GM18502 (cell line): ENCODE measurements around the gene SYTL4.
"Not testable (repeated sequence)": the region's sequence is repeated elsewhere in the genome, so short reads cannot be mapped to it uniquely, and the experiment has no call there.

ENCODE experiments used
- ATAC-seq: cut with Tn5 transposase; IDR thresholded peaks from one replicate; pipeline ENCODE4 v1.9.1; 2021; ENCODE audit warnings: mild to moderate bottlenecking; ENCODE audit not compliant: unreplicated experiment, poor library complexity

Gene SYTL4

DNA sequence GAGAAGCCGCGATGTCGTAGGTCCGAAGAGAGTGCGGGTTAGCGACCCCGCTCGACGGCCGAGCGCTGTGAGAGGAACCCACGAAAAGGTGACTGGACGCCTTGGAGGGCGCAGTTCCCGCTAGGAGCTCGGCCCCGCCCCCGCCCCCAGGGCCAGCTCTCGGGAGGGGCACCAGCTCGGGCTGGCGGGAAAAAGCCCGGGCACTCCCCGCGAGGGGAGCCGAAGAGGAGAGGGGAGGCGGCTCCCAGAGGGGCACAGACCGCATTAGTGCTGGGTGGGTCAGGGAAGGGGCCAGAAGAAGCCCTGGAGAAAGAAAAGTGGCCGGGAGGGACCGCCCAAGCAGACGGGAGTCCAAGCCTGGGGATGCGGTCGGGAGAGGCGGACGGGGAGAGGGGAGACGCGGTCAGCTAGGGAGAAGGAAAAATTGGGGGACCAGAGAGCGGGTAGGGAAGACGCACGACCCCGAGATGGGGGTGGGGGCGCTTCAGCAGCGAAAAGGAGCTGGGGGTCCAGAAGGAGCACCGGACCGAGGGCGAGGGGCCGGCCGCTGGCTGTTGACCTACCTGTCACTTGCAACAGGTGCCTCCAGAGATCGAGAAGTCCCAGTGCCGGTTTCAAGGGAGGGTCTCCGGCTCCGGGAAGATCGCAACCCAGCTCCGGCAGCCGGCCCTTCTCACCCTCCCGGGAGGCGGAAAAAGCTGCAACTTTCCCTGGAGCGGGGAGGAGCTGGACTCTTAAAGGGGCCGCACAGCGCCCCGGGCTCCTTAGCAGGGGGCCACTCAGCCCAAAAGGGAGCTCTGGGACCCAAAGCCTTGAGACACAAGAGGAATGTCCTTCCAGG, at the start of gene SYTL4:
TSS of gene SYTL4 (minus strand) at position 681 of the 841 bp plus-strand sequence. CDS start 30,084 bp downstream, outside the sequence.
- ATAC-seq, result no peak

DNA sequence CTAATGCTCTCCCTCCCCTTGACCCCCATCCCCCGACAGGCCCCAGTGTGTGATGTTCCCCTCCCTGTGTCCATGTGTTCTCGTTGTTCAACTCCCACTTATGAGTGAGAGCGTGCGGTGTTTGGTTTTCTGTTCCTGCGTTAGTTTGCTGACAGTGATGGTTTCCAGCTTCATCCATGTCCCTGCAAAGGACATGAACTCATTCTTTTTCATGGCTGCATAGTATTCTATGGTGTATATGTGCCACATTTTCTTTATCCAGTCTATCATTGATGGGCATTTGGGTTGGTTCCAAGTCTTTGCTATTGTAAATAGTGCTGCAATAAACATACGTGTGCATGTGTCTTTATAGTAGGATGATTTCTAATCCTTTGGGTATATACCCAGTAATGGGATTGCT, 37.5 kb upstream of the SYTL4 start:
- ATAC-seq, result not testable (repeated sequence)

DNA sequence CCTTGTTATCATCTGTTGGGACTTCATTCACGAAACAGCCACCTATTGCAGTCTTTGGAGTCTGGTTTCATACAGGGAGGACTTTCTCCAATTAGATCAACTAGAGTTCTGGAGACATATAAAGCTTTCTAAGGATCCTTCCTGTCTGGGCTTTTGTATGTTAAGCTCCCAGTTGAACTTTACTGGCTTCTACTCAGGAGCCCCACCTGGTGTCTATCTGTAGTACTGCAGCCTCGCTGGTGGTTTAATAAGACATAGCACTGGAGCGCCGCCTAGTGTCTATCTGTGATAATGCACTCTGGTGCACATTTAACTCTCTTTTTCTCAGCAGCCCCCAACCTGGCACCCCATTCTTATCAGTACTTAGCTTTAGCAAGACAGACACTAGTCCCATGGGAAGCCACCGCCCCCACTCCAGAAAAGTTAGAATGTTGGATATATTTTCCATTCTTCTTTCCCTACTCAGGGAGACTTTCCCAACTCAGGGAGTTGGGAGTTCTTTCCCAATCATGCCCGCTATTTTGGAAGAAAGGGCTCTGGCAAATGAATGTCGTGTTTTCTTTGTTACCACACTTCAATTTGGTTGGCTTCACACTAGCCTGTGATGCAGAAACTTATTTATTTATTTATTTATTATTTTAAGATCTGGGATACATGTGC, 36.9 kb upstream of the SYTL4 start:
- ATAC-seq, result peak; percentile 80

DNA sequence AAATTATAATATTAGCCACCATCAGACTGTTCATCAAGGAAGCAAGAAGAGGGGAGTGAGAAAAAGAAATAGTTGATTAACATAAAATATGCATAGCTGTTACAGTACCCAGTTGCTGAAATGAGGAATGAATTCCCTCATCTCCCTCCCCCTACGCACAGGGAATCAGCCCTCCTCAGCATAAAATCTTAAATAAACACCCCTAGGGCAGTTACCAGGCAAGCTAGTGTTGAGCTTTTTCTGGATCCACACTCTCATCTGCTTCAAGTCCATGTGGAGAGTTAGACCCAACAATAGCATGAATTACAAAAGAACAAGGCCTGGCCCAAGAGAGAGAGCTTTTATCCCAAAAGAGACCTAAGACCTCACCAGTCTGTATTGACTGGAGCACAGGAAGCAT, 19.0 kb upstream of the SYTL4 start:
- no peak for ATAC-seq

DNA sequence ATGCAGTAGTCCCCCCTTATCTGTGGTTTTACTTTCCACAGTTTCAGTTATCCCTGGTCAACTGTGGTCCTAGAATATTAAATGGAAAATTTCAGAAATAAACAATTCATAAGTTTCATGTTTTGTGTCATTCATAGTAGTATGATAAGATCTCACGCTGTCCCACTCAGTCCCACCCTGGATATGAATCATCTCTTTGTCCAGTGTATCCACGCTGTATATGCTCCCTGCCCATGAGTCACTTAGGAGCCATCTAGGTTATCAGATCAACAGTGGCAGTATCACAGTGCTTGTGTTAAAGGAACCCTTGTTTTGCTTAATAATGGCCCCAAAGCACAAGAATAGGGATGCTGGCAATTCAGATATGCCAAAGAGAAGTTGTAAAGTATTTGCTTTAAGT, 16.2 kb upstream of the SYTL4 start:
- no peak for ATAC-seq

DNA sequence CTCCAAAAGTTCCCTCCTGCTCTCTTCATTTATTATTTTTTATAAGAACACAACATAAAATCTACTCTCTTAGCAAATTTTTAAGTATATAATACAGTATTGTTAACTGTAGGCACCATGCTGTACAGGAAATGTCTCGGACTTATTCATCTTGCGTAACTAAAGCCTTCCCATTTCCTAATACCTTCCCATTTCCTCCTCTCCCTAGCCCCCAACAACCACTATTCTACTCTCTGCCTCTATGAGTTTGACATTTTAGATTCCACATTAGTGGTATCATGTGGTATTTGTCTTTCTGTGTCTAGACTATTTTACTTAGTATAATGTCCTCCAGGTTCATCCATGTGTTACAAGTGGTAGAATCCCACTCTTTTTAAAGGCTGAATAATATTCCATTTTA, 15.8 kb upstream of the SYTL4 start:
- no peak for ATAC-seq

DNA sequence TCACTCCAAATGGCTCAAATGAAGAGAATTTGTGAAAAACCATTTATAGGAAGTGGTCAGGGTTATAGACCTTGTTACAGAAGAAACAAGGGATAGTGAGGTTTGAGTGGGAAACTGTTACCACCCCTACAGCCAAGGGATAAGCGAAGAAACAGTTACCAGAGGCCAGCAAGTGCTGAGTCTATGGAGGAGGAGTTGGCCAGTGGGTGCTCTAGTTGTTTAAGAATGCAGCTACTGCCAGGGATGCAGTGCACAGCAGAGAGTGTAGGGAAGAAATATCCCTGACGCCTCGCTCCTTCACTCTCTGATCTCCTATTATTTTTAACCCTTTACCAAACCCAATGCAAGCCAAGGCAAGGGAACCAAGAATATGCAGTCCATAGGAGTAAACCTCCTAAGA, 15.2 kb upstream of the SYTL4 start:
- ATAC-seq, result no peak

DNA sequence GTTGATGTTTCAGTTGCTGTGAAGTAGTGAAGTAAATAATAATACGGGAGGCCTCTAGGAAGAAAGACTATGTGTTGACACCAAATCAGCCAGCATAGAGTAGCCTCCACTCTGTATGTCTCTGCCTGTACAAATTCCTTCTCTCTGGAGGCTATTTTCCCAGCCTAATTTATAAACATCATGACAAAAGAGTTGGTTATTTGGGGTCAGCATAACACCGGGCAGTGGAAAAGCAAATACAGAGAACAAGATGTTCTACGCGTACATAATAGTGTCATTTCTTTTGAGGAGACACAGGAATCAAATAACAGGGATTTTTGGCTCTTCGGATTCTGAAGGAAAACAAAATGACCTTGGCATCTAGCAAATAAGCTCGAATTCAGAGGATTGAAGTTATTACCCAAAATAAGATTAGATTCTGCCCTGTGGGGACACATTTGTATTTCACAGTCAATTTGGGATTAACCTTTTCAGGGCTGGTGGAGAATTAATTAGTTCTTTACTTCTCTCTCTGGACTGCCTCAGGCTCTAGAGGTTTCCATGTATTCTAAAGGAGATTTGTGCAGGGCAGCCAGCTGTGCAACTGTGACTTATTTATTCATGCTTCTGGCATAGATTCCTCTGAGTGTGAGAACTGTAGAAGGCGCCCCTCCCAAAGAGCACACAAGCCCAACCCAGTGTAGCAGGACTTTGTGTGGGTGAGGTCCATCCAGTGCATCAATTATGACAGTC, 14.1 kb upstream of the SYTL4 start:
- ATAC-seq, result no peak

DNA sequence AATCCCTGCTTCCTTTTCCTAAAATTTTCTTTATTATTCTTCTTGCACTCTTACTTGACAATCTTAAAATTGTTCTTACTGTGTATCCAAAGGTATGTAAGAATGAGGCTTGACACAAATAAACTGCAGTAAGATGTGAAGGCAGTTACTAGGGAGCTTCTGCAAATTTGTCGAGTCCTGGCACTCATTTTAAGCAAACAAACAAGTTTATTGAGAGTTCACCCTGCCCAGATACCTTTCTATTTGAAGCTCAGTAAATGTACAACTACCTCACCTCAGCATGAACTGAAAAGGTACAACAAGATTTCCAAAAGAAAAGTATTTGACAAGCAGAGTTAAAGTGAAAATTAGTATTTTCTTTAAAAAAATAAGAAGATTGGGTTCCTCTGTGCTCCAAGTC, 13.3 kb upstream of the SYTL4 start:
- ATAC-seq, result no peak

DNA sequence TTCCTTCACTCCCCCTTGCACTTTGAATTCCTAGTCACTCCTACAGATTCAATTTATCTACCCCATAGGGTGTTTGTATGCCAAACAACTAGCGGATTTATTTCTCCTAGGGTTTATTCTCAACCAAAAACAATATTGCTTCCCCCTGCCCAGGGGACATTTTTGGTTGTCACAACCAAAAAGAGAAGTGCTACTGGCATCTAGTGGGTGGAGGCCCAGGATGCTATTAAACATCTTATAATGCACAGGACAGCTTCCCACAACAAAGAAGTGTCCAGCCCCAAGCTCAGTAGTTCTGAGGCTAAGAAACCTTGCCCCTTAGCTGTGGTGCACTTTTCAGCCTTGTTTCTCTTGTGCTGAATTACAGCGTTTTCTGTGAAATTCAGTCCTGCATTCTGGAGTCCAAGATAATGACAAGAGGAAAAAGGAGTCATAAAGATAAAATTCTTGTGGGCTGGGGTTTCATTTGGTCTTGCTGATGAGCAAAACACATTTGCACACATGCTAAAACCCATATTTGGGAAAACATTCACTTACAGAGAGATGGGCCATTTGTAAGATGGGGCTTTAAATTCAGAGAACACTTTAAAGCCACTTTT, 11.2 kb upstream of the SYTL4 start:
- no peak for ATAC-seq

DNA sequence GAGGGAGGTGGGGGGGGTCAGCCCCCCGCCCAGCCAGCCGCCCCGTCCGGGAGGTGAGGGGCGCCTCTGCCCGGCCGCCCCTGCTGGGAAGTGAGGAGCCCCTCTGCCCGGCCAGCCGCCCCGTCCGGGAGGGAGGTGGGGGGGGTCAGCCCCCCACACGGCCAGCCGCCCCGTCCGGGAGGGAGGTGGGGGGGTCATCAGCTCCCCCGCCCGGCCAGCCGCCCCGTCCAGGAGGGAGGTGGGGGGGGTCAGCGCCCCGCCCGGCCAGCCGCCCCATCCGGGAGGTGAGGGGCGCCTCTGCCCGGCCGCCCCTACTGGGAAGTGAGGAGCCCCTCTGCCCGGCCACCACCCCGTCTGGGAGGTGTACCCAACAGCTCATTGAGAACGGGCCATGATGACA, 7.9 kb downstream of the SYTL4 start:
- ATAC-seq, result not testable (repeated sequence)

DNA sequence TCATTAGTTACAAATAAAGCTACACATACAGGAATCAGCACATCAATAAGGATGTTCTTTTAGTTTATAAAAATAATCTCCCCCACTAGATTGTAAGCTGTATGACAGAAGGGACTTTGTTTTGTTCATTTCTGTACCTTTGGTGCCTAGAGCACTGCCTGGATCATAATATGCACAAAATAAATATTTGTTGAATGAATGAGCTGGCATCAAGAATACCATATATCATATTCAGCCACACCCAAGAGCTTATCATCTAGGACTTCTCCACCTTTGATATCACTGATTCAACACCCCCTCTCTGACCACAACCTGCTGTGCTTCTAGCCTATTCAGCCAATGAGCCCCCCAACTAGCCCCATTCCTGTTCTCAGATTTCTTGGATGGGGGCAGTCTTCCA, 10.6 kb downstream of the SYTL4 start:
- ATAC-seq, result no peak

DNA sequence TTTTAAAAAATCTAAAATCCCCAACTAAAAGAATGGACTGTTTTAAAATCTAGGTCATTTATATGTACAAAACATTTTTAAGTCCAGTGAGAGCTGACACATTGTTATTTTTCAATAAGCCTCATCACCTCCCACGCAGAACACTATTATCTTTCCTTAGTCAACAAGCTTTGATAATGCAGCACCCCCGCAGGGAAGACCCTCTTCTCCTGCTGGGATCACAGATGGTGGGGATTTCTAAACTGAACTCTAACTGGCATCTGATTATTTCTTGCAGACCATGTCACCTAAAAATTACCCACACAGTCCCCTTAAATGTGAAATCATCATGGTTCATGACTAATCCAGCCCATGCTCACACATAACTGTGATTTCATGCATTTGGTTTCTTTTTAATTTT, 11.6 kb downstream of the SYTL4 start:
- no peak for ATAC-seq

DNA sequence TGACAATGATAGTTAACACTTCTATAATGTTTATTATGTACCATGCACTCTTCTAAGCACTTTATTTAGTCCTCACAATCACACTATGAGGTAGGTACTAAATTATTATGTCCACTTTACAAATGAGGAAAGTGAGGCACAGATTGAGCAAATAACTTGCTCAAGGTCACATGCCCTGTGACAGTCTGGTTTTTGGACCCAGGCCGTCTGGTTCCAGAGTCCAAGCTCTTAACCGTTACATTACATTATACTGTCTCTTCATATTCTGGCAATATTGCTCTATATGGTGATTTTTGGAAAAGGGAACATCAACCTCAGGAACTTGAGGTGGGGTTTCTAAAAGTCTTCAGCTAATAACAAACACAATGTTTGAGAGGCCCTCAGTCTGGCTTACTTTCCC, 12.8 kb downstream of the SYTL4 start:
- ATAC-seq, result no peak

DNA sequence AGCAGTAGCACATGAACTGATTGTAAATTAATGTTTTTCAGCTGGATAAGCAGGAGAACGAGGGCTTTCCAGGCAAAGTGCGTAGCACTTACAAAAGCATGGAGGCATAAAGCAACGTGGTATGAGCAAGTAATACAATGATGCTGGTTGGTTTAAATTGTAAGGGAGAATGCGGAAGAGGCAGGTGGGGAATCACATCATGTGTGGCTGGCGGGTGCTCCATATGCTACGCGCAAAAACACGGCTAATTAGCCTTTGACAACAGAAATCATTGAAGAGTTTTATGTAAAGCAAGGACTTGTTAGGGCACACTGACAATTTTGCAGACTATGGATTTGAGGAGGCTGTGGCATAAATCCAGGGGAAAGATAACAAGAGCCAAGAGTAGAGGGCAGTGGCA, 14.6 kb downstream of the SYTL4 start:
- ATAC-seq, result no peak

DNA sequence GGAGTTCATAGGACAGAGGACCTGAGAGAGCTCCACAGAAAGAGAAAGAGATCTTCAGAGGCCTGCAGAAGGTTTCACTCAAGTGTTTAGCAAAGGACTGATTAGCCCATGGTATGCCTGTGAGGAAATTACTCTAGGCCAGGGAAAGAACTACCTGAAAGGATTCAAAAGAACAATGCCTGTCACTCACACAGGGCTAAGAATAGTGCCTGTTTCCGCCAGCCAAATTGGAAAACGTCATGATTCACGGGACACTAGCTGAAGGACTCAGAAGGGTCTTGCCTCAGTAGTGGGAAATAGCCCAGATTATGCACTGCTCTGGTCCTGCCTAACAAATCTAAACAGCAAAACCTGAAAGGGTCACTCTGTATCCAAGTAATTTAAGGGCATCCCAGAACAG, 21.1 kb downstream of the SYTL4 start:
- ATAC-seq, result no peak

DNA sequence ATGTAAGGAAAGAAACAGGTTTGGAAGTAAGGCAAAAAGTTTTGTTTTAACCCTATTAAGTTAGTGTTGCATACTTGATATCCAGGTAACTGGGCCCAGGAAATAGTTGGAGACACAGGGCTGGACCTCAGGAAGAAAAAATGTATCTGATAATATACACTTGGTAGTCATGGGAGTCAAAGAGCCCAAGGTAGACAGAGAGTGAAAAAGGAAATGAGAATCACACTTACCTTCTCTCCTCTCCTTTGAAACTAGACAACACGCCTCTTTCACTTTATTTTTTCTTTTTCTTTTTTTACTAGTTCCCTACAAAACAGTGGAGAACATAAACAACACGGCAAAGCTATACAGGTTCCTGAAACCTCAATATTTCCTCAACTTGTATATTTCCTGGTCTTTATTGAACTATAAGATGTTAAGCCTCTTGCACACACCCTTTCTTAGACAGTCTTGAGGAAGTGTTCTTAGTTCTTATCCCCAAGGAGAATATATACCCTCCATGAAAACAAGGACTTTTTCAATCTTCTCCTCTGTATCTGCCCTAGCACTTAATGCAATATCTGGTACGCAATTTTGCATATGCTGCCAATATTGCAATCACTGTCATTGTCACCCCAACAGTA, 27.2 kb downstream of the SYTL4 start:
- ATAC-seq, result no peak

DNA sequence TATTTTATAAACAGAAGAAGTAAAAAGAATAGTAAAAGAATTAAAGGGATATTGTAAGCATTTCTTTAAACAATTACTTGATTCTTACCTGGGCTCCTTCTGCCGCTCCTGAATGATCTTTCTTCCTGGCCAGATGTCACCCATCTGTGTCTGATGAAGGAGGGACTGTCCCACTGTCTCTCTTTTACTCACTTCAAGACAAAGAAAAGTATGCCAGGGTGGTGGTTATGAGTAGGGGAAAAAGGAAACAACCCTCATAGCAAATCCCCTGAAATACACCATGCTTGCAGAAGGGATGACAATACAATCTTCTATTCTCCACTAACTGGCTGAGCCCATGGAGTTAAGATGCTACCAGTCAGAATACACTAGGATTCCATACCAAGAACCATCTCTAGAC, 31.1 kb downstream of the SYTL4 start:
- peak; percentile 77 for ATAC-seq

DNA sequence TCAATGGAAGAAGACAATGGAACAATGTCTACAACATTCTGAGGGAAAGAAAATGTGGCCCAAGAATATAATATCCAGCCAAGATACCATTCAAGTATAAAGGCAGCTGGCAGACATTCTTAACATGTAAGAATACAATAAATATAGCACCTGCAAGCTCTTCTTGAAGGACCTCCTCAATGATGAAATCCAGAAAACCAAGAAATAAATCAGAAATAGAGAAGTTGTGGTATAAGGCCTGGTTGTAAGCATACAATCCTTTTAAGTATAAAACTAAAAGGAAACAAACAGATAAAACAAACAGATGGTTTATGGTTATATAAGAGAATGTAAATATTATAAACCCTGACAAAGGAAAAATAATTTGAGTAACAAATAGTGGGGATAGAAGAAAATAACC, 33.4 kb downstream of the SYTL4 start:
- ATAC-seq, result no peak

DNA sequence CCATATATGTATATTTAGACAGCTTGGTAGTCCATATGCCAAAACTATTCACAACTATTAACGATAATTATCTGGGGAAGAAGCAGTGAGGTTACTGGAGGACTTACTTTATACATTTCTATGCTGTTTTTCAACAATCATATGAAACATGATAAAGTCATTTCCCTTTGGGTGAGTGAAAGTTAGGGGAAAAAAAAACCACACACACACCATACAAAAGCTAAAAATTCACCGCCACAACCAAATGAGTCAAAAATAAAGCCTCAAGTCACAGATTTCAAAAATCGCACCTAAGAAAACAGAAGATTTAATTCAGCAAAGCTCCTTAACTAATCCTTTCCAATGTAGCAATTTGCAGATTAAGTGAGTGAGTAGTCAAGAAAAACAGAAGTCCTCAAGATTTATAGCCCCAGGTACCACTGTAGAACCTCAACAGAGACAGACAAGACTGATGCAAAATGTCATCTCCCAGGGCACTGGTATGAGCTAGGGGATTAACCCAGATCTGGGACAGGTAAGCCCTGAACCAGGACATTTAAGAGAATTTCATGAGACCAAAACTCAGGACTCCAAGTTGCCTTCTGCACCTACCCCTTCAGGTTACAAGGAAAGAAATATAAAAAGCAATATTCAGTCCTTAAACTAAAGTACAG, 35.1 kb downstream of the SYTL4 start:
- ATAC-seq, result no peak
